ENCODE data around the gene RXRB.

RXRB gene

DNA sequence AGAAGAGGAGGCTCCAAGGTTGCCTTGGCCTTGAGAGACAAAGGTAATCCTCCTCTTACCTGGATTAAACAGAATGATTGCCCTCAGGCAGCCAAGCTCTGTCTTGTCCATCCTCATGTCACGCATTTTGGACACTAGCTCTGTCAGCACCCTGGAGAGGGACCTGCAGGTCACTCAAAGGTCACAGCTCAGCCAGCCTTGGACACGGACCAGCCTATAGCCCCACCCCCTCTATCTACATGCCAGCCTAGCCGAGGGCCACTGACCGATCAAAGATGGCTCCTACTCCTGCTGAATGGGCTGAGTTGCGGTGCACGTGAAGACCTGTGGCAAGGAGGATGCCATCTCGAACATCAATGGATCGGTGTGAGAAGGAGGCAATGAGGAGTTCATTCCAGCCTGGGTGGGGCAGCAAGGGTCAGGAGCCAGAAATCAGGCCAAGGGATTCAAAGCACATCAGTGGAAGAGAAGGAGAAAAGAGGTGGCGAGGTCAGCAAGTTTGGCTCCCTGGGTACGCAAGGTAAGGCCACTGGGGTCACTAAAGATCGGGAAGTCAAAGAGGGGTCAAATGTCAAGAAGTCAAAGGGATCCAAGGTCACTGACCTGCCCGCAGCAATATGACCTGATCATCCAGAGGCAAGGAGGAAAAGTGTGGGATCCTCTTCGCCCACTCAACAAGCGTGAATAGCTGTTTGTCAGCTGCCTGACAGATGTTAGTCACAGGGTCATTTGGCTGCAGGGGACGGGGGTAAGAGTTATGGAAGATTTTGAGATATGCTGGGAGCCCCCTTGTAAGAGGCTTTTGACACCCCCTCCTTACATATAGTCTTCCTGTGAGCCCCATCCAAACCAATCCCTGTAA is 4.9 kb downstream of the RXRB start:
- DNase-seq = no peak

DNA sequence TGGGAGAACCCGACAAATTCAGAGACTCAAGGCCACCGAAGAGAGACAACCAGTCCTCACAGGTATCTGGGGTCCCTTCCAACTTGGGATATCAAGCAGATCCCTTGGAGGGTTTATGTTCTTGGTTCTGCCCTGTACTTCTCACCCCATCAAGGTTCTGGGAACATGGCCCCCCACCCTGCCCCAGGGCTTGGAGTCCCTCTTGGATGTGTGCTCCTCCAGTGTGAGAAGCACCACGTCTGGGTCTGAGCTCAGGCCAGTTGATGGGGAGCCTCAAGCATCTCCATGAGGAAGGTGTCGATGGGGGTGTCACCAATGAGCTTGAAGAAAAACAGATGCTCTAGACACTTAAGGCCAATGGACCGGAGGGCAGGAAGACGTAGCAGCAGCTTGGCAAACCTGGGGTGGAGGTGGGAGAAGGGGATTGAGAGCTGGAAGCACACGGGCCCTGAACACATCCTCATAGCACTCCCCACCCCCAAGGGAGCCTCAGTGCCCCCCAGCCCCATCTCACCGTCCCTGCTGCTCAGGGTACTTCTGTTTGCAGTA is 6.0 kb downstream of the RXRB start:
- DNase-seq = no peak

DNA sequence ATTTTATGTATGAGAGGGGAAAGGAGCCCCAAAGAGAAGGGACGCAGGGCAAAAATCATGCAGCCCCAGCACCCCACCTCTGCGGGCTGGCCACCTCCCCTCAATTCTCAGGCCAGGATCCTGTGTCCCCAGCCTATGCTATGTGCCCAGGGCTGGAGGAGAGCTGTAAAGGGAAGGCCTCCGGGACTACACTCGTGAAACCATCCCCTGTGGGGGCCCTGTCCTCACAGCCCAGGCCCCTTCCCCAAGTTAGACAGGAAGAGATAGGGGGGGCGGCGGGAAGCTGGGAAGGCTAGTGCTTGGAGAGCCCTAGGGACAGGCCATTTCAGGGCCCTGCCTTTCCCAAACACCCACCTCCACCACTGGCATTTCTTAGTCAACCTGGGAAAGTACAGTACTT is 6.8 kb downstream of the RXRB start:
- DNase-seq = no peak

DNA sequence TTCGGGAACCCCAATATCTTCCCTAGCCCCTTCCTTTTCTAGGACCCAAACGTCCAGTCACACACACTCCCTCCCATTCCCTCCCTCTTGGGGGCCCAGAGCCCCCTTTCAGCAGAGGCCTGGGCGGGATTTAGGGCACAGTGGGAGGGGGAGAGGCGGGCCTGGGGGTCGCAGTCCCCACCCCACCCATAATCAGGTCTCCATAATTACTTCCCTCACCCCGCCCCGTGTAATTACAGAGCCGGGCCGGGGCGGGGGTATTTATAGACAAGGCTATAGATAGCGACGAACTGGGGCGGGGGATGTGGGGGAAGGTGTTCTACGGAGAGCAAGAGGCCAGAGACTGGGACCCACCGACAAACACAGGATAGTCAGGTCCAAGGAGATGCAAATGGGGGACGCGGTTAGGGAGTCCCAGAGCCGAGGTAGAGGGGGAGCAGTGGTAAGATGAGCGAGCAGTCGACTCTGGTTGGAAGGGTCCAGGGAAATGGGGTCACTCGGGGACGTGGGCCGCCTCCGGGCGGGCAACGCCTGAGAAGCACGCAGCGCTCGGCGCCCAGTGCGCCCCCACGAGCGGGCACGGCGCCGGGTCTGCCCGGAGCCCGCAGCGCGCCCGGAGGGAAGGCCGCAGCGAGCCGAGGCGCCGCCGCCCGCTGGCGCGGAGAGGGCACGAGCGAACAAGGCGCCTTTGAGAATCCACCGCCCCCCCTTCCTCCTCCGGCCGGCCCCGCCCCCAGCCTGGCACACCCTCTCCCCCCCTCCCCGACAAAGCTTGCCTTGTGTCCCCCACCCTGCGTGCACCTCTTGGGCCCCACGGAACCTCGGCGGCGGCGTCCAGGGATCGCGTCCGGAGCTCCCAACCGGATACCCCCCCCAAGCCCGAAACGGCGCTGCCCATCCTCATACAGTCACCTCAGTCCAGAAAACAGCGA is 7.5 kb downstream of the RXRB start:
- DNase-seq = no peak

DNA sequence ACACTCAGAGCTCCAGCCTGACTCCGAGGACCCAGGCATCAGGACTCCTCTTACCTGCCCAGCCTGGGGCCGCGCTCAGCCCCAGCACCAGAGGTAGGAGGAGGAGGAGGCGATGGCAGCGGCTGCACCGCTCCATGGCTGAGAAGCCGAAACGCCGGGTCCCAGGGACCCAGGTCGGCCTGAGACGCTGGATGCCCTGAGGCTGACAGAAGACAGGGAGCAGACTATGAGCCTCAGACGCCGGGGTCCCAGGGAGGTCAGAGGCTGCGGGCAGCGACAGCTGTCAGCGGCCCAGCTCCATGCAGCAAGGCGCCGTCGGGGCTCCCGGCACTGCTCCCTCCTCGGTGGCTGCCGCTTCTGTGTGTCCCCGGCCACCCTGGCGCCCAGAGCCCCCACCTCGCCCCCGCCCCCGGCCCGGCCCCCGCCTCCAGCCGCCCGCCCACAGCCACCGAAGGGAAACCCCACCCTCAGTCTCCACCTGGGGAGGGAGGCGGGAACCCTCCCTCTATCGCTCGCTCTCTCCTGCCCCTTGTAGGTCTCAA is 8.3 kb downstream of the RXRB start, which contains the start of gene COL11A2:
COL11A2 (minus strand) TSS at position 363 of the 542 bp plus-strand sequence; CDS start at position 136, 227 bp downstream.
- no peak for DNase-seq

DNA sequence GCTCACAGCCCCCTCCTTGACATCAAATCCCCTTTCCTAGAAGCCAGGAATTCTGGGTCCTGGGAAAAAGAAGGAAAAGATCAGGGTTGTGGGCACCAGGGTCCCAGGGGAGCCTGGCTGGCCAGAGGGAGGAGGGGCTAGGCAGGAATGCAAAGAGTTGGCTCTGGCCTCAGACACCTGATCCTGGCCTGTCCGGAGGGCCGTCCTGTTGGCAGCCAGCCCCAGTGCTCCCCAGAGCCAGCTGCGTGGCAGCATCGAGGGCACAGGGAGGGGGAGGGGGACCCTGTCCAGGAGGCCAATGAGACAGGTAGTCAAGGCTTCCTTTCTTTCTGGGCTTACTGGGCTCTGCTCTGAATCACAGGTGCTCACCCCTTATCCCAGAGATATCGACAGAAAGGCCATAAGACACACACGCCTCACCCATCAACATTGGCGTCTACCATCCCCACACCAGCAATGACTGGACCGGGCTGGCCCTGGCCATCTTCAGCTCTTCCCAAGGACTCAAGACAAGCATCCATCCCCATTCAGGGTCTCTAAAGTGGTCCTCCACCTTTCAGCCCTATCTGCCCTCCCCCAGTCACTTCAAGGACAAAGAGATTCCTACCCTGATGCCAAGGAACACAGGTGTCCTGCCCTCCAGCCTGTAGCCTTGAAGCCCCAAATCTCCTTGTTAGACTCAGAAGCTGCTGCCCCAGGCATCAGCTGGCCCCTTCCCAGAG is 8.9 kb downstream of the RXRB start:
- no peak for DNase-seq

DNA sequence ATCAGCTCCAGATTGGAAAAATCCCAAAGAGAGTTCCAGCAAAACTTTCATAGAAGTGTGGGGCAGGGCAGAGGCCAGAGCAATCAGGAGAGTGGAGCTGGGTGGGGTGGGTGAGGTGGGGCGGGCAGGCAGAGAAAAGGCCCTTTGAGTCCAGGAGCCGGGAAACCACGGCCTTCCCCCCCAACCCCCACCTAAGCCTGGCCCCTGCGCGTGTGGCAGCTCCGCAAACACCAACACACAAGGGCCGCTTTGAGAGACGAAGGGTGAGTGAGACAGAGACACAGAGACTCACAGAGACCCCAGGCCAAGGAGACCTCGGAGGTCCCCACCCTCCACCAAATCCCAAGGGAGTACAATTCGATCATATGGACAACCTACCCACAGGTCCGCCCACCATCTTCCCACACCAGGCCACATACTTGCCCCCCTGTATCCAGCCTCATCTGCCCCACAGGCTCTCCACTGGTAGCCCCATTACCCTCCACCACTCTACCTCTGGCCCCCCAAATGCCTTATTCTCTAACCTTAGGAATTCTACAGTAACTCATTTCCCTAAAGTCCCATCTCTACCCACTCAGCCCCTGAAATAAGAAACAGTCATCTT is 9.9 kb downstream of the RXRB start:
- no peak for DNase-seq

DNA sequence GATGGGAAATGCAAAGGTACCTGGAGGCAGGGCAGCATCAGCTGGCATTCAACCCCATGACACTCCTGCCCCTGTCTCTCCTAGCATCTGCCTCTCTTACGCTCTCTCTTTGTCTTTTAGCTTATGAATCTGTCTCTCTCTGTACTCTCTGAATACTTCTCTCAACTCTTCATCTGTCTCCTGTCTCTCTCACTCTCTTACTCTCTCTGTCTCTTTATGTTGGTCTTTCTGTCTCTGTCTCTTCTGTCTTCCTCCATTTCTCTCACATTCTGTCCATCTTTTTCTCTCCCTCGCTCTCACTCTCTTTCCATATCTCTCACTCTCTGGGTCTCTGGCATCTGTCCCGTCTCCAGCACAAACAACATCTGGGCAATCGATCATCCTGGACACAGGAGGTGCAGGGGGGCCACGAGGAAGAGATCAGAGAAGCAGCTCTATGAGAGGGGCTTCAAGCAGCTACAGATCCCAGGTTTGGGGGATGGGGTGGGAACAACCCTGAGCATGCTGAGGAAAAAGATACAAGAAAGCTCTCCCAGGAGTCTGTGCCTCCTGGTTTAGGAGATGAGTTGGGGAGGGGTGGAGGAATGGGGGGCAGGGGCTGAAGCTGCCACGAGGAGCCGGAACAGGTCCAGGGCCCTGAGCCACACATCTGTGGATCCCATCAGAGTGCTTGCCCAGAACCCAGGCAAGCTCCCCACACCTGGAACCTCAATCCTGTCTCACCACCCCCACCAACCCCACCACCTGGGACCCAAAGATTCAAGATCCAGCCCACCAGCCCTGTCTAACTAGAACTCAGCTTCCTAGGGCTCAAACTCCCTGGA is 10.6 kb downstream of the RXRB start:
- no peak for DNase-seq

DNA sequence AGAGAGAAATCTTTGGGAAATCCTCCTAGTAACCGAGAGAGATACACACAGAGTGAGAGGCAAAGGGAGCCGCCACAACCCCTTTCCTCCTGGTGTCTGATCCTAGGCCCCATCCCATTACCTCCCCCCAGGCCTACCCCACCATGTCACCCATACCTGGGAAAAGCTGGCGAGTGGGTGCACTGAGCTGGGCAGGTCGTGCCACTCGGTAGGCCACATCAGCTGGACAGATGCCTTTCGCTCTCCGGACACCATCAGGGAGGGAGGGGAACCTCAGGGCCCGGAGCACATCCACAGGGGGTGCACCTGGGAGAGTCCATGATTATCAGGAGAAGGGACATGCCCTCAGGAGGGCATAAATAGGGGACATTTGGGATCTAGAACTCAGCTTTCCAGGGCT is 11.3 kb downstream of the RXRB start:
- DNase-seq = no peak

DNA sequence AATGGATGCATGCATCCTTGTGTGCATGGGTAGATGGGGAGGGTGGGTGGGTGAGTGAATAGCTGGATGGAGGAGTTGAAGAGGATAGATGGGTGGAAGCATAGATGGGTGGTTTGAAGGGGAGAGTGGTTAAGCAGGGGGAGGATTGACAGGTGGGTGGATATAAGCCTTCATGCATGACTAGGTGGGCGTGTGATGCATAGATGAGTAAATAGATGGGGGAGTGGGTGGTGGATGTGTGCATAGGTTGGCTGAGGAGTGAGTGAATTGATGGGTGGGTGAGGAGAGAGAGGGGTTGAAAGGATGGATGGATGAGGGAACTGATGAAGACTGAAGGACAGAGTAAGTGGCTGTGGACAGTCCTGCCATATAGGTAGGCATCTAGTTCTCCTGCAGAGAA is 12.7 kb downstream of the RXRB start:
- no peak for DNase-seq

DNA sequence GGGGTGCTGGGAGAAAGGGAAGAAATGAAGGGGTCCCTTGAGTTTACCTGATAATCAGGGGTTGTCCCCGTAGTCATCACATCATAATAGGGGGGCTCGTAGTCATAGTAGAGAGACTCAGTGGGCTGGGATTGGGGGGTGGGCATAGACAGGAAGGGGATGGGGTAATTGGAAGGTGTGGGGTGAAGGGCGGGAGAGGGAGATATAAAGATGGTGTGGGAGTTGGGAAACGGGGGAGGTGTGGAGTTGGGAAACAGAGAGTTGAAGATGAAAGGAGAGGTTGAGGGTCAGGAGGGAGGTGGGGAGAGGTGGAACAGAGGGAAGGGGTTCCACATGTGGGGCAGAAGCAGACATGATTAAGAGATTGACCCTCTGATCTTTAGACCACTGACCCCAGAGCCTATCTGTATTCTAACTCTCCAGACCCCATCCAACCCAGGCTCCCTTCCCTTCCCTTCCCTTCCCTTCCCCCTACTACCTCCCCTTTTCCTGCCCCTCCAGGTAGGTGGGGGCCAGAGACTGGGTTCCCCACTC is 14.7 kb downstream of the RXRB start:
- no peak for DNase-seq

DNA sequence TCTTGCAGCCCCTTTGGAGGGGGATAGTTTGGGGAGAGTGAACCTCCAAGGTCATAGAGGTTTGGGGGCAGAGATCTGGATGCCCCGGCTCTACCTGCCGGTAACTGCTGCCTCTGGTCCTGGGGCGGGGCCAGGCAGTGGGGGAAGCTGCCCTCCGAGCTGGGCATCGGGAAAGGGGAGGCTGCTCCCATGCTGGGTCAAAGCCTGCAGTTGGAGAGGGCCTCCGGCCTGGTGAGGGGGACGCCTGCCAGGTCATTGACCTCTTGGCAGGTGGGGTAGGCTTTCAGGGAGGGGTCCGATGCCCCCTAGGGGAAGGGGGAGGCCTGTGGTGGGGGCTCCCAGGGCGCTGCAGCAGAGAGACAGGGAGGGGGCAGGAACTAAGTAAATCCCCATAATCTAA is 15.3 kb downstream of the RXRB start:
- DNase-seq = no peak

DNA sequence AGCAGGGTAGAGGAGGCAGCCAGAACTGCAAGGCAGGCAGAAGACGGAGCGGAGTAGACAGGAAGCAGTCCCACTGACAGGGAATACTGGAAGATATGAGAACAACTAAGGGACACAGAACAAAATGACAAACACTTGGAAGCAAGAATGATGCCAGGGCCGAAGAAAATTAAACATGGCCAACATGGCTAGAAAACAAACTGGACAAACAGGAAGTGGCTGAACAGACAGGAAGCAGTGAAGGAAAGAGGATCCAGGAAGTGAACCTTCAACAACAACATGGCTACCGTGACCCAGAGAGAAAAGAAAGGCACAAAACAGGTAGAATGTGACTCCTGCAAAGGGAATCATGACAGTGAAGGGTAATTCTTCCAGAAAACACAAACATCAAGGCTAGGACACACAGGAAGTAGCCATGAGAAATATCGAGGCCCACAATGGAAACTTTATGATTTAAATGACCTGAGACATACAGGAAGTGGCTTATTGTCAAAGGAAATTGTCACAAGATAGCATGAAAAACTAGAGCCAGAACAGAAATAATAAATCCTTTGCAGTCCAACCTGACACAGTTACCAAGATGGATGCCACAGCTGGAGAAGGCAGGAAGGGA is 17.3 kb downstream of the RXRB start:
- no peak for DNase-seq

DNA sequence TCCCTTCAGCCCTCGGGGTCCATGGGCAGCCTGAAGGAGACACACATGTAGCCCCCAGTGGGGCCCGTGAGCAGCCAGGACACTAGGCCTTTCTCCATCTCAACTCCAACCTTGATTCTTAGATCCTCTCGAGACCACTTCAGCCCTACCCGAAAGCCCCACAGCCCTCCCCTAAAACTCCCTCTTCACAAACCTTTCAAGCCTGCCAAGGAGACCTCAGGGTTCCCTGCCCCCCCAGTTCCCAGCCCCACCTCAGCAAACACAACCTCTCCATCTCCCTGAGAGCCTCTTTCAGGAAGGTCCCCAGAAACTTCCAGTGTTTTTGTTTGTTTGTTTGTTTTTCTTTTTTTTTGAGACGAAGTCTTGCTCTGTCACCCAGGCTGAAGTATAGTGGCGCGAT is 19.3 kb downstream of the RXRB start:
- DNase-seq = no peak

DNA sequence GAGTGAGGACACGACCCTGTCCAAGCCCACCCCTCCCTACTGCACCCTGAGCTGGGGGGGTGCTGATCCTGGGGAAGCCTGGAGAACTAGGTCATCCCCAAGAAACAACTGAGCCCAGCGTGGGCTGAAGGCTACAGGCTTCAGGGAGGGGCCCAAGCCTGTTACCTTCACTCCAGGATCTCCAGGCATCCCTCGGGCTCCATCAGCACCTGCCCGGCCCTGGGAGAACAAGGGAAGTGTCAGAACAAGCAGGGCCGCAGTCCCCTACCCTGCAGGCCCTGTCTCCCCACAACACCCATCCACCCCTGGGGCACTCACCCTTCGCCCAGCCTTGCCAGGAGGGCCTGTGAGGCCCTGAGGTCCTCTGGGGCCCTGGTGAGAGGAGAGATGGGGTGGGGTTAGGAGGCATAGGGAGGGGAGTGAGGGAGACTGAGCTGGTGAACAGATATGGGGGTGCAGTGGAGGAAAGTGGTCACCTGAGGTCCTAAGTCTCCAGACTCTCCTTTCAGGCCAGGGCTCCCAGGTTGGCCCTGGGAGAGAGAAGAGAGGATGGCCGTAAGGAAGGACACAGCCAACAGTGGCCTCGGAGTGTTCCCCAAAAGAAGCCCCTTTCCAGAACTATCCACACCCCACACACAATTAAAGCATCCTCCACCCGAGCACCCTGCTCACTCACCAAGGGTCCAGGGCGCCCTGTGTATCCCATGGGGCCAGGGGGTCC is 21.6 kb downstream of the RXRB start:
- DNase-seq = no peak

DNA sequence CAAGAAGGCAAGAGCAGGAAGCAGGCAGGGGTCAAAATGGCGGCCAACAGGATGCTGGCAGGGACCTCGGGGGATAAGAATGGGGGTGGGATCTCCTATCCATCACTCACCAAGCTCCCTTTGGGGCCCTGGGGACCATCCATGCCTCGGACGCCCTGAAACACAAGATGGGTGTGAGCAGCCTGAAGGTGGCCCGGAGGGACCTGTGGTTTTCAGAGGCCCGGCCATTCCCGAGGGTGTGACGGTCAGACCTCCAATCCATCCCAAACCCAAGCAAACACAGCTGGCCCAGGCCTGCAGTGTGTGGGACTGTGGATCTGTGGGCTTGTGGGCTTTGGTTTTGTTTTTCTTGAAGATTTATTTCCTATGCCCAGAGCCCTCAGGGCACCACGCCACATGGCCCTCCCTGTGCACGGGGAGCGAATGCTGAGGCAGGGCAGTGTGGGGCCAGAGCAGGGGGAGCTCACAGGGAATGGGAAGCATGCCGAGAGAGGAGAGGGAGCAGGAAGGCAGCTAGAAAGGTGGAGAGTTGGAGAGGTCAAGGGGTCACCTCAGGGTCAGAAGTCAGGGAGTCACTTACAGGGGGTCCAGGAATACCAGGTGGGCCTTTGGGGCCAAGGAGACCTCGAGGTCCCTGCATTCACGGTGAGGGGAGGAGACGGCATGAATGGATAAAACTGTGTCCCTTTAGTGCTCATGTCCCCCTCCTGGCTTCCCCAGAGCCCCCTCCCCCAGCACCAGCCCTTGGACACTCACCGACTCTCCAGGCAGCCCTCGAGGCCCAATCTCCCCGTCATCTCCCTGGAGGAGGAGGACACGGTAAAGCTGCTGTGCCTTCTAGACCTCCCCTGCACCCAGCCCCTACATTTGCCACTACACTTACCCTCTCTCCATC is 22.7 kb downstream of the RXRB start:
- no peak for DNase-seq

DNA sequence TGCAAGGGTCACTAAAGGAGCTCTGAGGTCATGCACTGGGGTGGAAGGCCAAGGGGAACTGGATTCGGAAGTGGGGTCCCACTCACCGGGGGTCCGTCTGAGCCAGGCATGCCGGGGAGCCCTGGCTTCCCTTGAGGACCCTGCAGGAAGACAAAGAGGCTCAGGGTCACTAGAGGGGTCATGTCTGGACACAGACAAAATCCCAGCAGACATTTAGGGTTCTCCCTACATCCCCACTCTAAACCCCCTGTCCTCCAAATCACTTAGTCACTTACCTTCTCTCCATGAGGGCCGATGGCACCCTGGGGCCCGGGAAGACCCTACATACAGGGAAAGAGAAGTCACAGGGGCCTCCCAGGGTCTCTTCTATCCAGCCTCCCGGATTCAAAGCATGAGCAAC is 23.6 kb downstream of the RXRB start:
- no peak for DNase-seq

DNA sequence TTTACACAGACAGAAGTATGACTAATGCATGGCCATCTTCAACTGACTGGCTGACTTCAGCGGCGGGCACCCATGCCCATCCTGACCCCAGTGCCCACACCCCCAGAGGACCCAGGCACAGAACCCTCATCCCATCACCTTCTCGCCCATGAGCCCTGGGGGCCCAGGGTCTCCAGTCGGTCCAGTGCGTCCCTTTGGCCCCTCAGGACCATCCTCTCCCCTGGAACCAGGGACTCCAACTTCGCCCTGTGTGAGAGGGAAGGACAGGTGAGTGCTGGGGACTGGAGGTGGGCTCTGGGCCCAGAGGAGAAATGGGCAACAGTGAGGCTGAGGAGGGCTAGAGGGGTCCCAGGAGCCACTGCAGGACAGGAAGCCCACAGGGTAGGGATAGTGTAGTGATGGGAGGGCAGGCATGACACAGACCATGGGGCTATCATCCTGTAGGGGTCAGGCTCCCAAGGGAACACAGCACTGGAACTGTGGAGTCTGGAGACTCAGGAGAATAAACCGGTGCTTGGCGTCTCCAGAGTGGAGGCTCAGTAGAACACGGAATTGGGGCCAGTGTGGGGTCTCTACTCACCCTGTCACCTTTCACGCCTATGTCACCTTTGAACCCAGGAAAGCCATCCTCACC is 24.9 kb downstream of the RXRB start:
- DNase-seq = no peak
